ENCODE data around the gene KCNAB2.

- TF ChIP-seq POLR2AphosphoS5 (IDR thresholded peaks at IDR 0.05; ENCODE audit: low read depth, low read length): no peak
- TF ChIP-seq REST (IDR thresholded peaks at IDR 0.05; ENCODE audit: insufficient read depth in 1 of 2, low read depth in 2 of 2, low read length in 2 of 2): no peak
Observed at GRCh38 chr1:6144175-6144574, 98.5 kb downstream of the KCNAB2 start.

All from PFSK-1 (cell line).